Gastrocnemius medialis (tissue), 4 donors: ENCODE data around the gene UMODL1. TPM values are rescaled to one million over a fixed set of nuclear protein-coding genes. Genes with fewer than 3 reads are reported as not detected.
A peak's percentile ranks its signal among the peaks of the same experiment; 100 is the strongest.

ENCODE experiments used
- ATAC-seq, 2 donors: fragments of 150-250 bp; one replicate each; pipeline ENCODE4 v1.9.1; 2016
- DNase-seq, 2 donors: peaks; one replicate each; pipeline ENCODE4 v3.0.0-alpha.2; 2019
- H3K27ac ChIP-seq, 4 donors: fragments of 200-600 bp; sonication (generic); 1 replicate in 1 of 4; 2 replicates in 3 of 4; pipeline ENCODE4 v1.5.1; 2016 to 2018; ENCODE audit warnings: mild to moderate bottlenecking in 2 of 4, moderate library complexity in 1 of 4
- H3K27me3 ChIP-seq, 3 donors: fragments of 200-600 bp; sonication (generic) in 2 of 3; 1 replicate in 1 of 3; 2 replicates in 2 of 3; pipeline versions ENCODE4 v1.5.1 to v1.6.0; 2016 to 2019; ENCODE audit warnings: mild to moderate bottlenecking in 1 of 3, moderate library complexity in 1 of 3
- H3K36me3 ChIP-seq, 2 donors: fragments of 200-600 bp; sonication (generic) in 1 of 2; one replicate each; pipeline ENCODE4 v1.5.1; 2017 to 2018
- H3K4me1 ChIP-seq, 2 donors: fragments of 200-600 bp; sonication (generic) in 1 of 2; one replicate each; pipeline ENCODE4 v1.5.1; 2016 to 2017; ENCODE audit warnings: mild to moderate bottlenecking in 2 of 2
- H3K4me3 ChIP-seq, 4 donors: fragments of 200-600 bp; sonication (generic) in 3 of 4; 1 replicate in 1 of 4; 2 replicates in 3 of 4; pipeline ENCODE4 v1.5.1; 2016 to 2019; ENCODE audit warnings: mild to moderate bottlenecking in 2 of 4
- H3K9me3 ChIP-seq, 3 donors: fragments of 200-600 bp; sonication (generic) in 2 of 3; 1 replicate in 1 of 3; 2 replicates in 2 of 3; pipeline ENCODE4 v1.5.1; 2016 to 2019
- POLR2A ChIP-seq, 2 donors: fragments of 450-650 bp; IDR thresholded peaks; one replicate each; pipeline ENCODE4 v1.6.1; 2017; ENCODE audit warnings: antibody characterized with exemption in 2 of 2, mild to moderate bottlenecking in 2 of 2, moderate library complexity in 2 of 2
- in situ Hi-C, 4 donors: fragments of 200-750 bp; cut with MboI; loops; one replicate each; pipeline versions ENCODE4 v1.15.0 to v1.8.0; 2017; ENCODE audit warnings: low sequenced_read_pairs in 4 of 4
- intact Hi-C: fragments of 100-400 bp; cut with DNase I; formaldehyde crosslinking; loops from one replicate; pipeline ENCODE4 v1.15.1; 2023; ENCODE audit warnings: low total_unique reads
- total RNA-seq, 4 donors: library from RNA; depleted of rRNA; stranded (reverse); fragments of >200 nt; gene quantifications; one replicate each; pipeline versions ENCODE4 v1.1.0 to v1.2.3, GENCODE V29; 2016
- TF ChIP-seq, protein P1 (sequence below), 5 experiments: fragments of 450-650 bp in 3 of 5; fragments of 200-600 bp in 2 of 5; sonication (generic) in 2 of 5; IDR thresholded peaks in 4 of 5; conservative IDR thresholded peaks in 1 of 5; 1 replicate in 4 of 5; 2 replicates in 1 of 5; pipeline ENCODE4 v1.5.1; 2016 to 2019; ENCODE audit warnings: antibody characterized with exemption in 5 of 5, mild to moderate bottlenecking in 3 of 5, moderate library complexity in 3 of 5

Gene UMODL1
- total RNA-seq, 4 donors from 2014 or later = 0.13 TPM; not detected in 3

DNA sequence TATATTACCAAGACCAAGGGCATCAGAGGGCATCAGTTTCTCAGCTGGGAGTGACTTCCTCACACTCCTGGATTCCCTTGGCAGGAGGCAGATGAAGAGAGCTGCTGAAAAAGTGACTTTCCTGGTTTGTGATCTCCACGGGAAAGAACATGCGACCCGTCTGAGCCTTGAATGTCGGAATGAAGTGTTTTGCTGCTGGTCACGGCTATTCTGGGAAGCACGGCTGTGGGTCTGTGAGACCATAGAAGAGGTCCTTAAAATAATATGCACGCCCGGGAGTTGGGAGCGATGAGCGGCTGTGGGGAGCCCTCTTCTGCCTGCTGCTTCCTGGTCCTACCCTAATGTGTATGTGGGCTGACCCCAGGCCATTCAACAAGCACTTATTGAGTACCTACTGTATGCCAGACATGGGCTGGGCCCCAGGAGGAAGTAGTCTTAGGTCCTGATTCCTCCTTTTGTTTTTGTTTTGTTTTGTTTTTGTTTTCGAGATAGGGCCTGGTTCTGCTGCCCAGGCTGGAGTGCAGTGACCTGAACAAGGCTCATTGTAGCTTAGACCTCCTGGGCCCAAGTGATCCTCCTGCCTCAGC lies 13.2 kb upstream of the UMODL1 start:
- no peak overlapping the region for H3K4me3 ChIP-seq
- H3K36me3 ChIP-seq = no peaks in the 10 kb centered on the region
- in situ Hi-C loops (no loop called here), intact Hi-C loops (no loop called here)
- H3K4me1 ChIP-seq = no peaks in the 10 kb centered on the region
- no peak for TF ChIP-seq POLR2A (IDR thresholded peaks at IDR 0.05)
- TF ChIP-seq, protein P1, sequence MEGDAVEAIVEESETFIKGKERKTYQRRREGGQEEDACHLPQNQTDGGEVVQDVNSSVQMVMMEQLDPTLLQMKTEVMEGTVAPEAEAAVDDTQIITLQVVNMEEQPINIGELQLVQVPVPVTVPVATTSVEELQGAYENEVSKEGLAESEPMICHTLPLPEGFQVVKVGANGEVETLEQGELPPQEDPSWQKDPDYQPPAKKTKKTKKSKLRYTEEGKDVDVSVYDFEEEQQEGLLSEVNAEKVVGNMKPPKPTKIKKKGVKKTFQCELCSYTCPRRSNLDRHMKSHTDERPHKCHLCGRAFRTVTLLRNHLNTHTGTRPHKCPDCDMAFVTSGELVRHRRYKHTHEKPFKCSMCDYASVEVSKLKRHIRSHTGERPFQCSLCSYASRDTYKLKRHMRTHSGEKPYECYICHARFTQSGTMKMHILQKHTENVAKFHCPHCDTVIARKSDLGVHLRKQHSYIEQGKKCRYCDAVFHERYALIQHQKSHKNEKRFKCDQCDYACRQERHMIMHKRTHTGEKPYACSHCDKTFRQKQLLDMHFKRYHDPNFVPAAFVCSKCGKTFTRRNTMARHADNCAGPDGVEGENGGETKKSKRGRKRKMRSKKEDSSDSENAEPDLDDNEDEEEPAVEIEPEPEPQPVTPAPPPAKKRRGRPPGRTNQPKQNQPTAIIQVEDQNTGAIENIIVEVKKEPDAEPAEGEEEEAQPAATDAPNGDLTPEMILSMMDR (IDR thresholded peaks at IDR 0.05 in 4 of 5, conservative IDR thresholded peaks at IDR 0.05 in 1 of 5) = no peak
- H3K9me3 ChIP-seq = no peaks in the 10 kb centered on the region
- ATAC-seq = no peak
- H3K27me3 ChIP-seq = no peaks in the 10 kb centered on the region
- peak overlapping the region in 2 of 4 donors; percentile 7 to 13 for H3K27ac ChIP-seq
- no peak for DNase-seq

DNA sequence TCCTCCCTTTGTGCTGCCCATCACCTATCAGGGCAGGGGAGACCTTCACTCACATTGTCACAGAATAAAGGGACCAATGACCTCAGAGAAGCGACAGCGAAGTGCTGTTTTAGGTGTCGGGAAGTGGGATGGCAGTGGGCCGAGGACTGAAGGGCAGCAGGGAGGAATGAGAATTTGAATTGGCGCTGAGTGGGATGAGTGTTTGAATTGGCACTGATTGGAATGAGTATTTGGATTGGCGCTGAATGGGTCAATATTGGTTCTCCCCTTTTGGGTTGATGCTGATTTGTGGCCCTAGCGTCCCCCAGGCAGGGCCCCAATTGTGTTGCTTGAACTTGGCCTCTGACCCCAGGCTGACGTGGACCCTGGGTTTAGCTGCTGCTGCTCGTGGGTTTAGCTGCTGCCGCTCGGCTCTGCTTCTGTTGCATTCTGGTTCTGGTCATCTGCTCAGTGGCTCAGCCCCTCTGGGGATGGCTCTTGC lies 12.4 kb upstream of the UMODL1 start:
- Histone ChIP-seq H3K27ac (peak overlapping the region in 1 of 4 donors; percentile 7), H3K9me3 (no peaks in the 10 kb centered on the region), H3K4me1 (no peaks in the 10 kb centered on the region), H3K36me3 (no peaks in the 10 kb centered on the region), H3K27me3 (no peaks in the 10 kb centered on the region), H3K4me3 (no peak overlapping the region)
- no peak for TF ChIP-seq POLR2A (IDR thresholded peaks at IDR 0.05)
- TF ChIP-seq, protein P1 (IDR thresholded peaks at IDR 0.05 in 4 of 5, conservative IDR thresholded peaks at IDR 0.05 in 1 of 5) = no peak
- intact Hi-C loops = no loop called here
- no peak for DNase-seq
- ATAC-seq = no peak
- in situ Hi-C loops = no loop called here

DNA sequence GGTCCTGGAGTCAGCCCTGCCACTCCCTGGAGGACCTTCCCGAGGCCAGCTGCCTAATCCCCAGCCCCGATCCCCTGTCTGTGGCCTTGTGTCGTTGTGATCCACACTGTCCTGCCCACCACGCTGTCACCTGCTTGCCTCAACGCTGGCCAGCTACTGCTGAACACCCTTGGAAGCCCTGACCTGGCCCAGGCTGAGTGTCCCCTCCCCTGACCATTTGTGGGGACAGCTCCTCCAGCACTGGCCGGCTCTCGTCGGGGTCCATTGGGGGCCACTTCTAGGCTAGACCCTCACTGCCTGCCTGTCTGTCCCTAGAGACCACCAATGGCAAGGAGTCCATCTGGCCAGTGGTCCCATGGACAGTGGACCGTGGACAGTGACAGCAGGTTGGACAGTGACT lies 12.0 kb upstream of the UMODL1 start:
- Histone ChIP-seq H3K4me1 (no peaks in the 10 kb centered on the region), H3K4me3 (no peak overlapping the region), H3K9me3 (no peaks in the 10 kb centered on the region), H3K27ac (no peak overlapping the region), H3K36me3 (no peaks in the 10 kb centered on the region), H3K27me3 (no peaks in the 10 kb centered on the region)
- intact Hi-C loops = no loop called here
- in situ Hi-C loops = no loop called here
- TF ChIP-seq, protein P1 (IDR thresholded peaks at IDR 0.05 in 4 of 5, conservative IDR thresholded peaks at IDR 0.05 in 1 of 5) = no peak
- no peak for TF ChIP-seq POLR2A (IDR thresholded peaks at IDR 0.05)
- DNase-seq = no peak
- no peak for ATAC-seq

DNA sequence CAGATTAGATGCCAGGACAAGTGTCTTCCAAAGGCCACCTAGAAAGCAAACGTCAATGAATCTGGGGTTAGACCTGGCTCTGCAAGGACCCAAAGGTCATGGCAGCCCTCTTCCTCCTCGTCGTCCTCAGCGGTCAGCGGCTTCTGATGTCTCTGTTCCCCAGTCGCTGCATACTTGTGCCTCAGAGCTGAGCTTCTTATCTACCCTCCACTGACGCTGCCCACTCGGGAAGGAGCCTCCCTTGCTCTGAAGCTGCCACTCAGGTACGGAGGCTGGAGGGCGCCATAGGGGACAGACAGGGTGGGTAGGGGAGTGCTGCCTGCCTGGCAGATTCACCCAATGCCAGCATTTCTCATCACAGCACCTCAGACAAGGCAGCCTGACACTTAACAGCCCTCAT lies 11.4 kb upstream of the UMODL1 start:
- intact Hi-C loops = no loop called here
- DNase-seq (no peak), ATAC-seq (no peak)
- no peaks in the 10 kb centered on the region for H3K36me3 ChIP-seq
- in situ Hi-C loops = no loop called here
- no peak for TF ChIP-seq POLR2A (IDR thresholded peaks at IDR 0.05)
- TF ChIP-seq, protein P1 (IDR thresholded peaks at IDR 0.05 in 4 of 5, conservative IDR thresholded peaks at IDR 0.05 in 1 of 5) = no peak
- H3K4me3 ChIP-seq = no peak overlapping the region
- H3K9me3 ChIP-seq = no peaks in the 10 kb centered on the region
- no peaks in the 10 kb centered on the region for H3K4me1 ChIP-seq
- no peak overlapping the region for H3K27ac ChIP-seq
- H3K27me3 ChIP-seq = no peaks in the 10 kb centered on the region

DNA sequence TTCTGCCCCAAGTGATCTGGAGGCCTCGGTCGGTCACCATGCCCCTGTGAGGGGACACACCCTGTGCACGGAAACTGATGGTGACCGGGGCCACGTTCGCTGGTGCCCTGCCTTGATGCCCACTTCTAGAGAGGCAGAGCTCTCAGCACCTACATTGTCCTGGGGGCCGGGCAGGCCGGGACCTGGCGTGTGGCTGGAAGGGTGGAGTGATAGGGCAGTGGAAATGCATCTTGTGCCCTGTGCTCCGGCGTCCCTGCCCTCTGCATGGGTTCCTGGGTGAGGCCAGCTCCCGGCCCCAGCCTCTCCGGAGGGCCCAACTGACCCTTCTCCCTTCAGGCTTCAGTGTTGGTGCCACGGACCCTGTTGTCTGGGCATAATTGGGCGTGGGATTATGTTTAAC lies 11.0 kb upstream of the UMODL1 start:
- Histone ChIP-seq H3K9me3 (no peaks in the 10 kb centered on the region), H3K36me3 (no peaks in the 10 kb centered on the region), H3K27ac (no peak overlapping the region), H3K27me3 (no peaks in the 10 kb centered on the region), H3K4me3 (no peak overlapping the region), H3K4me1 (no peaks in the 10 kb centered on the region)
- ATAC-seq (no peak), DNase-seq (no peak)
- TF ChIP-seq, protein P1 (IDR thresholded peaks at IDR 0.05 in 4 of 5, conservative IDR thresholded peaks at IDR 0.05 in 1 of 5) = no peak
- TF ChIP-seq POLR2A (IDR thresholded peaks at IDR 0.05) = no peak
- intact Hi-C loops (no loop called here), in situ Hi-C loops (no loop called here)
